Endothelial cell of umbilical vein (primary cell): ENCODE data around the gene EMC9.

Experiments
- CTCF ChIP-seq, 2 donors: IDR thresholded peaks; 1 replicate in 1 of 2; 2 replicates in 1 of 2; pipeline ENCODE4 v1.5.1; 2011; ENCODE audit warnings: low read length in 2 of 2, mild to moderate bottlenecking in 2 of 2, moderate library complexity in 2 of 2, control low read depth in 1 of 2, inconsistent platforms in 1 of 2, low read depth in 1 of 2; ENCODE audit not compliant: insufficient read depth in 1 of 2; ENCODE audit errors: extremely low read depth in 1 of 2
- EZH2 ChIP-seq: IDR thresholded peaks from 2 replicates; pipeline ENCODE4 v1.6.1; 2012; ENCODE audit warnings: borderline replicate concordance, low read depth, mild to moderate bottlenecking, moderate library complexity, low read length, inconsistent platforms; ENCODE audit not compliant: severe bottlenecking
- FOS ChIP-seq: IDR thresholded peaks from 2 replicates; pipeline ENCODE4 v1.6.1; 2011; ENCODE audit warnings: mild to moderate bottlenecking, low read length, moderate library complexity, borderline replicate concordance; ENCODE audit not compliant: insufficient read depth
- JUN ChIP-seq: IDR thresholded peaks from 2 replicates; pipeline ENCODE4 v1.6.1; 2011; ENCODE audit warnings: borderline replicate concordance, low read depth; ENCODE audit not compliant: insufficient read length, insufficient read depth
- MAX ChIP-seq: IDR thresholded peaks from 2 replicates; pipeline ENCODE4 v1.6.1; 2011; ENCODE audit not compliant: insufficient read depth, insufficient read length
- MYC ChIP-seq: IDR thresholded peaks from one replicate; pipeline ENCODE4 v1.6.1; 2011; ENCODE audit warnings: mild to moderate bottlenecking, low read depth, low read length
- POLR2A ChIP-seq: IDR thresholded peaks from 2 replicates; pipeline ENCODE4 v1.6.1; 2012; ENCODE audit warnings: low read depth, mild to moderate bottlenecking, control low read depth, low read length
- POLR2AphosphoS5 ChIP-seq: IDR thresholded peaks from 2 replicates; pipeline ENCODE4 v1.6.1; 2012; ENCODE audit warnings: low read depth, mild to moderate bottlenecking, control low read depth, low read length, moderate library complexity; ENCODE audit not compliant: insufficient read depth

- no peak for TF ChIP-seq CTCF (IDR thresholded peaks at IDR 0.05; ENCODE audit: extremely low read depth in 1 of 2, insufficient read depth in 1 of 2, low read depth in 1 of 2, low read length in 2 of 2)
- no peak for TF ChIP-seq POLR2A
- no peak for TF ChIP-seq JUN
- TF ChIP-seq POLR2AphosphoS5 = no peak
- TF ChIP-seq EZH2 = no peak
- no peak for TF ChIP-seq FOS
- no peak for TF ChIP-seq MYC
- no peak for TF ChIP-seq MAX
Measured at GRCh38 chr14:24108336-24108874, 33.0 kb downstream of the EMC9 start.
